Thymus (tissue), 11 donors: ENCODE measurements around the gene STS. TPM values are rescaled to one million over a fixed set of nuclear protein-coding genes. Genes with fewer than 3 reads are reported as not detected.

ENCODE experiments used
- DNase-seq, 9 donors: peaks; one replicate each; pipeline ENCODE4 v3.0.0-alpha.2; 2013; ENCODE audit warnings: low spot score in 9 of 9, low read depth in 6 of 9, missing footprints in 1 of 9
- H3K27ac ChIP-seq, 2 donors: one replicate each; pipeline ENCODE4 v1.5.1; 2013; ENCODE audit warnings: control low read depth in 1 of 2, low read depth in 1 of 2, low read length in 1 of 2, mild to moderate bottlenecking in 1 of 2, moderate library complexity in 1 of 2
- H3K27me3 ChIP-seq, 2 donors: one replicate each; pipeline ENCODE4 v1.5.1; 2013; ENCODE audit warnings: low read length in 1 of 2; ENCODE audit not compliant: control insufficient read depth in 2 of 2, insufficient read depth in 1 of 2
- H3K36me3 ChIP-seq, 2 donors: one replicate each; pipeline ENCODE4 v1.5.1; 2013; ENCODE audit warnings: low read length in 1 of 2, mild to moderate bottlenecking in 1 of 2, moderate library complexity in 1 of 2; ENCODE audit not compliant: control insufficient read depth in 2 of 2, insufficient read depth in 2 of 2
- H3K4me1 ChIP-seq, 2 donors: one replicate each; pipeline ENCODE4 v1.5.1; 2013; ENCODE audit warnings: low read length in 2 of 2; ENCODE audit not compliant: control insufficient read depth in 2 of 2, insufficient read depth in 2 of 2
- H3K4me3 ChIP-seq, 2 donors: one replicate each; pipeline ENCODE4 v1.5.1; 2013; ENCODE audit warnings: low read length in 2 of 2, control low read depth in 1 of 2, mild to moderate bottlenecking in 1 of 2
- H3K9me3 ChIP-seq, 2 donors: one replicate each; pipeline ENCODE4 v1.5.1; 2013; ENCODE audit warnings: low read length in 1 of 2, mild to moderate bottlenecking in 1 of 2; ENCODE audit not compliant: control insufficient read depth in 2 of 2, insufficient read depth in 1 of 2
- WGBS: extraction: QIAGEN DNeasy Blood & Tissue Kit; methylation state at CpG from one replicate; pipeline ENCODE4 v1.1.7; 2013; 5-methylcytosine and 5-hydroxymethylcytosine counted together
- polyA plus RNA-seq: library from polyadenylated mRNA; stranded (reverse); fragments of 200-250 nt; gene quantifications from one replicate; pipeline ENCODE4 v1.2.3, GENCODE V29; 2013
- total RNA-seq: library from RNA; stranded (reverse); fragments of 120-200 nt; gene quantifications from one replicate; pipeline ENCODE4 v1.2.4, GENCODE V29; 2013
- donor health status: healthy.

Gene STS
- total and polyA plus RNA-seq, 2 donors: 1.3 to 5.8 TPM

DNA sequence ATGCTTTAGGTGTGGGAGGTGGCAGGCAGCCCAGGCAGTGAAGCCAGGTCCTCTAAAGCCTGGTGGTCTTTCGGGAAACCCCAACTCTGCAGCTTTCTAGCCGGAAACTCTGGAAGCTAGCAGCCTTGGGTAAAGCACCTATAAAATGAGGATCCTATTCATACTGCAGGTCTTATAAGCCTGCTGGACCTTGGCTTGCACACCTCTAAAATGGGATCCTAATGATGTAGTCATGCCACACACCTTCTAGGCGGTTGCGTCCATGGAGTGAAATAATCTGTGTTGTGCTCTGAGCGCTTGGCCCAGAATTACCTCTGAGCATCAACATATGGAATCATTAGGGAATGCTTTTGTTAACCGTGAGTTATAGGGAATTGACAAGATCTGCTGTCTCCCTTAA is 36.0 kb upstream of the STS start:
- Histone ChIP-seq H3K27me3 (no peaks in the 10 kb centered on the region), H3K4me1 (peaks cover 13 to 57% of the 10 kb centered on the region in 2 donors), H3K27ac (peak overlapping the region in 1 of 2 donors; percentile 94), H3K4me3 (no peak overlapping the region), H3K9me3 (peaks cover 0 to 2% of the 10 kb centered on the region in 2 donors), H3K36me3 (peaks cover 0 to 16% of the 10 kb centered on the region in 2 donors)
- WGBS: 96% methylated on average over 6 of the region's 6 CpGs
- no peak for DNase-seq

GRCh38 chrX:7112071-7112470 is 35.4 kb upstream of the STS start:
- Histone ChIP-seq H3K4me3 (no peak overlapping the region), H3K4me1 (peaks cover 13 to 58% of the 10 kb centered on the region in 2 donors), H3K36me3 (peaks cover 0 to 15% of the 10 kb centered on the region in 2 donors), H3K27ac (no peak overlapping the region), H3K9me3 (peaks cover 0 to 2% of the 10 kb centered on the region in 2 donors), H3K27me3 (no peaks in the 10 kb centered on the region)
- 98% methylated on average over 7 of the region's 7 CpGs for WGBS
- DNase-seq: no peak

GRCh38 chrX:7115557-7115956 is 32.0 kb upstream of the STS start:
- WGBS: over 99% methylated on average over 6 of the region's 6 CpGs

GRCh38 chrX:7116081-7116480 is 31.4 kb upstream of the STS start:
- WGBS: 97% methylated on average over 3 of the region's 3 CpGs
- peaks cover 0 to 9% of the 10 kb centered on the region in 2 donors for H3K36me3 ChIP-seq

More at GRCh38 chrX:7115557-7115956, 32.0 kb upstream of the STS start:
- peaks cover 0 to 4% of the 10 kb centered on the region in 2 donors for H3K9me3 ChIP-seq
- H3K36me3 ChIP-seq: peaks cover 0 to 9% of the 10 kb centered on the region in 2 donors
- DNase-seq: no peak
- H3K4me3 ChIP-seq: no peak overlapping the region
- H3K27ac ChIP-seq: no peak overlapping the region
- H3K4me1 ChIP-seq: peaks cover 4 to 33% of the 10 kb centered on the region in 2 donors
- no peaks in the 10 kb centered on the region for H3K27me3 ChIP-seq

GRCh38 chrX:7117587-7117986 is 29.9 kb upstream of the STS start:
- no peak for DNase-seq
- no peaks in the 10 kb centered on the region for H3K27me3 ChIP-seq
- H3K36me3 ChIP-seq: peaks cover 0 to 14% of the 10 kb centered on the region in 2 donors
- no peak overlapping the region for H3K4me3 ChIP-seq
- H3K27ac ChIP-seq: peak overlapping the region in 1 of 2 donors; percentile 41
- peaks cover 0 to 4% of the 10 kb centered on the region in 2 donors for H3K9me3 ChIP-seq
- 96% methylated on average over 3 of the region's 3 CpGs for WGBS
- peaks cover 0 to 24% of the 10 kb centered on the region in 2 donors for H3K4me1 ChIP-seq

More at GRCh38 chrX:7116081-7116480, 31.4 kb upstream of the STS start:
- Histone ChIP-seq H3K4me1 (peaks cover 1 to 28% of the 10 kb centered on the region in 2 donors), H3K4me3 (no peak overlapping the region), H3K9me3 (peaks cover 0 to 4% of the 10 kb centered on the region in 2 donors), H3K27me3 (no peaks in the 10 kb centered on the region), H3K27ac (no peak overlapping the region)
- no peak for DNase-seq

GRCh38 chrX:7119950-7120877 is 27.3 kb upstream of the STS start:
- Histone ChIP-seq H3K27me3 (no peaks in the 10 kb centered on the region), H3K27ac (peak overlapping the region in 1 of 2 donors; percentile 28), H3K36me3 (peaks cover 0 to 8% of the 10 kb centered on the region in 2 donors), H3K4me1 (peaks cover 0 to 24% of the 10 kb centered on the region in 2 donors), H3K9me3 (peaks cover 0 to 4% of the 10 kb centered on the region in 2 donors), H3K4me3 (no peak overlapping the region)
- DNase-seq: no peak
- 98% methylated on average over 7 of the region's 7 CpGs for WGBS

GRCh38 chrX:7120878-7121219 is 26.7 kb upstream of the STS start:
- Histone ChIP-seq H3K4me1 (peaks cover 0 to 22% of the 10 kb centered on the region in 2 donors), H3K4me3 (no peak overlapping the region), H3K9me3 (peaks cover 0 to 4% of the 10 kb centered on the region in 2 donors), H3K36me3 (peaks cover 0 to 8% of the 10 kb centered on the region in 2 donors), H3K27ac (no peak overlapping the region), H3K27me3 (no peaks in the 10 kb centered on the region)
- WGBS: 75% methylated on average over 2 of the region's 2 CpGs
- no peak for DNase-seq

DNA sequence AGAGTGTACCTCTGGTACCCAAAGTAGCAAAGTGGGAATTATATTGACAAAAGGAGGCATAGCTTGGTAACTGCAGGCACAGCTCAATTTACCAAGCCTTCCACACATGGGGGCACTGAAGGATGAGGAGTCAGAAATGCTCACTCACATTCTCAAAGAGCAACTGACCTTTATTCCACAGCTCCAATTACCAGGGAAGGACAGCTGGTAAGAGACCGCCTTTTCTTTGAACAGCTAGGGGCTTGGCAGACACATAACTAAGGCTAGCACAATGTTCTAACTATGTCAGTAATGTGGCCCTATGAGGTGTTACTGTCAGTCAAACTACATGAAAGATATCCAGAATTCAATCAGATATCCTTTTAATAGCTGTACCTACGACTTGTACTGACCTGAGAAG is 20.5 kb upstream of the STS start:
- H3K4me1 ChIP-seq: peaks cover 0 to 5% of the 10 kb centered on the region in 2 donors
- H3K4me3 ChIP-seq: no peak overlapping the region
- H3K36me3 ChIP-seq: peaks cover 0 to 29% of the 10 kb centered on the region in 2 donors
- no peaks in the 10 kb centered on the region for H3K27me3 ChIP-seq
- WGBS: 94% methylated on average over 2 of the region's 2 CpGs
- no peak for DNase-seq
- no peaks in the 10 kb centered on the region for H3K9me3 ChIP-seq
- H3K27ac ChIP-seq: no peak overlapping the region

DNA sequence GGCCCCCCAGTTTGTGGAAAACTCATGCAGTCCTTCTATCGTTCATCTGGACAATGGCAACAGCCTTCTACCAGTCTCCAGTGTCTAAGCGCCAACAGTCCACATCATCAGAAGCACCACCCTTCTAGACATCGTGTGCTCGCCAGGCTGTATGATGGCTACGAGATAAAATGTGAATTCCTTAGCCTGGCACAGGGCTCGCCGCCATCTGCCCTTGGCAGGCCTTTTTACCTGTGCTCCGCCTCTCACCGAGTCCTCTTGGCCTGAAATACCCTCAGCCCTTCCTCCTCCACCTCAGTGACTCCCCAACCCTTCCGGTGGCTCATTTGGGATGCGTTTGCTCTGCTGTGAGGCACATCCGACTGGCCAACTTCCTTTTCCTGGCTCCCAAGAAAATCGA is 15.9 kb upstream of the STS start:
- Histone ChIP-seq H3K27me3 (no peaks in the 10 kb centered on the region), H3K9me3 (no peaks in the 10 kb centered on the region), H3K4me3 (no peak overlapping the region), H3K4me1 (peaks cover 6 to 35% of the 10 kb centered on the region in 2 donors), H3K27ac (no peak overlapping the region), H3K36me3 (peaks cover 0 to 21% of the 10 kb centered on the region in 2 donors)
- 90% methylated on average over 13 of the region's 13 CpGs for WGBS
- no peak for DNase-seq
